ENCODE data around the gene C21orf58.

C21orf58 gene

GRCh38 chr21:46274797-46275390 lies 48.8 kb downstream of the C21orf58 start:
- H3K36me3 Mint-ChIP-seq, result peaks cover 100% of the 10 kb centered on the region
- no peak for ATAC-seq
- no peak overlapping the region for H3K4me3 Mint-ChIP-seq
- no peak for DNase-seq (ENCODE audit: low spot score in 2 of 2)
- no peaks in the 10 kb centered on the region for H3K9me3 Mint-ChIP-seq
- no peak overlapping the region for H3K27ac Mint-ChIP-seq
- H3K4me1 Mint-ChIP-seq, result peaks cover 11% of the 10 kb centered on the region

- no peaks in the 10 kb centered on the region for H3K9me3 Mint-ChIP-seq
- ATAC-seq (no peak), DNase-seq (ENCODE audit: low spot score in 2 of 2) (no peak)
- H3K36me3 Mint-ChIP-seq, result peaks cover 100% of the 10 kb centered on the region
- peaks cover 11% of the 10 kb centered on the region for H3K4me1 Mint-ChIP-seq
- H3K27ac Mint-ChIP-seq, result peak overlapping the region; percentile 53
- H3K4me3 Mint-ChIP-seq, result no peak overlapping the region
Measured at GRCh38 chr21:46273341-46273740, 50.3 kb downstream of the C21orf58 start.

- DNase-seq (ENCODE audit: low spot score in 2 of 2) (no peak), ATAC-seq (no peak)
- no peak overlapping the region for H3K4me3 Mint-ChIP-seq
- no peak overlapping the region for H3K27ac Mint-ChIP-seq
- peaks cover 96% of the 10 kb centered on the region for H3K36me3 Mint-ChIP-seq
- H3K9me3 Mint-ChIP-seq, result no peaks in the 10 kb centered on the region
- peaks cover 5% of the 10 kb centered on the region for H3K4me1 Mint-ChIP-seq
Measured at GRCh38 chr21:46269466-46269865, 54.2 kb downstream of the C21orf58 start.

DNA sequence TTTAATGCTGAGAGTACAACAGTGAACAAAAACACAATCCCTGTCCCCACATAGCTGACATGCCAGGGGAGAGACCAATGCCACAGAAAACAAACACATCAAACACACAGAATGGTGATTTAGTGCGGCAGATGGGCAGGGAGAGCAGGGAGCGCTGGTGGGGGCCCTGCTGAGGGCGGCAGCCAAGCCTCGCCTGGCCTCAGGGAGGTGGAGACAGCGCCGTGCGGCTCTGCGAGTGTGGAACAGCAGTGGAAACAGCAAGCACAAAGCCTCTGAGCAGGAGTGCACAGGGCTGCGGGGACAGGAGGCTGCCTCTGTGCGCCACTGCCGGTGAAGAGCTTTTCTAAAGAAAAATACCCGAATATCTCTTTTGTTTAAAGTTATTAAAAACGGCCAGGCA lies 55.3 kb downstream of the C21orf58 start:
- H3K36me3 Mint-ChIP-seq, result peaks cover 96% of the 10 kb centered on the region
- DNase-seq (ENCODE audit: low spot score in 2 of 2) (no peak), ATAC-seq (no peak)
- H3K27ac Mint-ChIP-seq, result no peak overlapping the region
- H3K9me3 Mint-ChIP-seq, result no peaks in the 10 kb centered on the region
- H3K4me1 Mint-ChIP-seq, result no peaks in the 10 kb centered on the region
- H3K4me3 Mint-ChIP-seq, result no peak overlapping the region

DNA sequence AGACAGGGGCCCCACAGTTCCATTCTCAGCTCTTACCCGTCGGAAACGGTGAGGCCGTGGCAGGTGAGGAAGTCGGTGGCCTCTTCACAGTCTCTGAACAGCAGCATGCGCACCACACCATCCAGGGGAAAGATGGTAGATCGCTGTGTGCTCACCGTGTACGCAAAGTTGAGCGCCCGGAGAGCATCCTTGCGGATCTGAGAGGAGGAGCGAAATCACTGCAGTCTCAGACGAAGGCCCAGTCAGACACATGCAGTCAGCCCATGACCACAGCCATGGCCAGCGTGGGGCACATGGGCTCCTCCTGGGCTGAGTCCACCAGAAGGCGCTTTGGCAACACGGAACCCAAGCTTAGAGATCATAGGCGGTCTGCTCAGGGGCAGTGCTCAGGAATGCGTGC lies 56.7 kb downstream of the C21orf58 start:
- Mint-ChIP-seq H3K4me1 (no peaks in the 10 kb centered on the region), H3K4me3 (no peak overlapping the region), H3K27ac (peak overlapping the region; percentile 67), H3K9me3 (no peaks in the 10 kb centered on the region), H3K36me3 (peaks cover 96% of the 10 kb centered on the region)
- DNase-seq (ENCODE audit: low spot score in 2 of 2), result no peak
- ATAC-seq, result no peak

GRCh38 chr21:46265736-46266525 lies 57.7 kb downstream of the C21orf58 start:
- ATAC-seq, result no peak
- H3K27ac Mint-ChIP-seq, result peak overlapping the region; percentile 67
- DNase-seq (ENCODE audit: low spot score in 2 of 2), result no peak
- peaks cover 3% of the 10 kb centered on the region for H3K4me1 Mint-ChIP-seq
- H3K36me3 Mint-ChIP-seq, result peaks cover 96% of the 10 kb centered on the region
- no peaks in the 10 kb centered on the region for H3K9me3 Mint-ChIP-seq
- no peak overlapping the region for H3K4me3 Mint-ChIP-seq

DNA sequence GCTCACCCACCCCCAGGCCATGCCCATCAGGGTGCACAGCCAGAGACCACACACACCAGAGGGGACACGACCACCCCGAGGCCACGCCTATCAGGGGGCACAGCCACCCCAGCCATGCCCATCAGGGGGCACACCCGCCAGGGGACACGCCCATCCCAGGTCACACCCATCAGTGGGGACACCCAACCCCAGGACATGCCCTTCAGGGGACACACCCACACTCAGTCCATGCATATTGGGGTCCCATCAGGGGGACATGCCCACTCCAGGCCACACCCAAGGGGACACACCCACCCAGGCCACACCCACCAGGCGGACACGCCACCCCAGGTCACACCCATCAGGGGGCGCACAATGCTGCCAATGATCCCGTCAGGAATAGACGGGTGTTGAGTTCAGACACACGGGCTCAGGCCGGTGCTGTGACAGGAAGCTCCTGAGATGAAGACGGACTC lies 59.0 kb downstream of the C21orf58 start:
- Mint-ChIP-seq H3K4me3 (no peak overlapping the region), H3K27ac (no peak overlapping the region), H3K4me1 (peaks cover 4% of the 10 kb centered on the region), H3K9me3 (no peaks in the 10 kb centered on the region), H3K36me3 (peaks cover 96% of the 10 kb centered on the region)
- DNase-seq (ENCODE audit: low spot score in 2 of 2) (no peak), ATAC-seq (no peak)

- Mint-ChIP-seq H3K36me3 (peaks cover 96% of the 10 kb centered on the region), H3K4me3 (no peak overlapping the region), H3K27ac (no peak overlapping the region), H3K9me3 (no peaks in the 10 kb centered on the region), H3K4me1 (peaks cover 4% of the 10 kb centered on the region)
- no peak for ATAC-seq
- no peak for DNase-seq (ENCODE audit: low spot score in 2 of 2)
Measured at GRCh38 chr21:46264046-46264689, 59.5 kb downstream of the C21orf58 start.

DNA sequence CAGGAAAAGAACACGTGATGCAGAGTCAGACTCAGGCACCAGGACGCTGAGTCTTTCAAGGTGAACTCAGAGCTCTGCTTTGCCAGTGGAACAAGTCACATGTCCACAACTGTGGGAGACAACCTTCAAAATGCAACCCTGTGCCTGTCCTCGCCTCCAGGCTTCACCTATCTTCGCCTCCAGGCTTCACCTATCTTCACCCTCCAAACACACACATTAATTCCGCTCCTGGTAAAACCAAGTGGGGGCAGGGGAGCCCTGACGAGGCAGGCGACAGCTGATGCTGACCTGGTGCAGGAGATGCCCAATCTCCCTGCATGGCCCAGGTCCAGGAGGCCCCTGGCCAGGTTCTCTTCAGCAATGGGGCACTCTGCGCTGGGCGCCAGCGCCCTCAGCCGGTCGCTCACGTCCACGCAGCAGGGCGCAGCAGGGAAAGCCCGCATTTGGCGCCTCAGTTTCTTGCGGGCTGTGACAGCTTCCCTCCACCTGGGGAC lies 67.1 kb downstream of the C21orf58 start:
- H3K36me3 Mint-ChIP-seq, result peaks cover 100% of the 10 kb centered on the region
- H3K4me3 Mint-ChIP-seq, result no peak overlapping the region
- DNase-seq (ENCODE audit: low spot score in 2 of 2), result no peak
- H3K27ac Mint-ChIP-seq, result peak overlapping the region; percentile 89
- peaks cover 30% of the 10 kb centered on the region for H3K4me1 Mint-ChIP-seq
- no peak for ATAC-seq
- H3K9me3 Mint-ChIP-seq, result no peaks in the 10 kb centered on the region

DNA sequence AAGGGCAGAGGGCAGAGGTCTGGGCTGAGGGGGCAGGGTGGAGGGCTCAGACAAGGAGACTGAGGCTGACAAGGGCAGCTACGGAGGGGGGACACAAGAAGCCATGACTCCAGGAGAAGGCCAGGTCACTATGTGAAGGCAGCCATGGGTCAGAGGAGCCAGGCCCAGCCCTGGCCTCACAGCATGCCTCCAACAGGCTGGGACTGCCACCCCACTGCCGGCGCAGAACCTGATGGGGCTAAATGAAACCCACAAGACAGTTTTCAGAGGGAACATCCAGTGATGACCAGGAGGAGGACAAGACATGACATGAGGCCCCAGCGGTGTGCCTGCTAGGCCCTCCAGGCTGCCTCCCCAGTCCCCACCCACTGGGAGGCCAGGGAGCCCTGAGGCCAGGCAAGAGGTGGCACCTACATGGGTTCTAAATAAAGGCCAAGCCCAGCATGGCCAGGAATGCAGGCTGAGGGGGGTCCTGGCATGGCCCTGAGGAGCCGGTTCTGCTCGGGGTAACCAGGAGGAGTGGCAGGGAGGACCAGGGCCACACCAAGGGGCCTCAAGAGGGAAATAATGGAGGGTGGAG lies 67.8 kb downstream of the C21orf58 start:
- DNase-seq (ENCODE audit: low spot score in 2 of 2) (no peak), ATAC-seq (no peak)
- peak overlapping the region; percentile 89 for H3K27ac Mint-ChIP-seq
- no peaks in the 10 kb centered on the region for H3K9me3 Mint-ChIP-seq
- peaks cover 28% of the 10 kb centered on the region for H3K4me1 Mint-ChIP-seq
- H3K4me3 Mint-ChIP-seq, result no peak overlapping the region
- peaks cover 100% of the 10 kb centered on the region for H3K36me3 Mint-ChIP-seq

- no peak overlapping the region for H3K4me3 Mint-ChIP-seq
Measured at GRCh38 chr21:46255166-46255565, 68.5 kb downstream of the C21orf58 start.

GRCh38 chr21:46254208-46254975 lies 69.3 kb downstream of the C21orf58 start:
- ATAC-seq (no peak), DNase-seq (ENCODE audit: low spot score in 2 of 2) (no peak)
- Mint-ChIP-seq H3K4me1 (peaks cover 41% of the 10 kb centered on the region), H3K4me3 (no peak overlapping the region), H3K36me3 (peaks cover 100% of the 10 kb centered on the region), H3K27ac (peak overlapping the region; percentile 89), H3K9me3 (no peaks in the 10 kb centered on the region)

More at GRCh38 chr21:46255166-46255565, 68.5 kb downstream of the C21orf58 start:
- H3K27ac Mint-ChIP-seq, result peak overlapping the region; percentile 89
- no peak for ATAC-seq
- no peaks in the 10 kb centered on the region for H3K9me3 Mint-ChIP-seq
- H3K36me3 Mint-ChIP-seq, result peaks cover 100% of the 10 kb centered on the region
- no peak for DNase-seq (ENCODE audit: low spot score in 2 of 2)
- H3K4me1 Mint-ChIP-seq, result peaks cover 34% of the 10 kb centered on the region

GRCh38 chr21:46253610-46254124 lies 70.0 kb downstream of the C21orf58 start:
- H3K4me3 Mint-ChIP-seq, result no peak overlapping the region
- H3K9me3 Mint-ChIP-seq, result no peaks in the 10 kb centered on the region
- H3K27ac Mint-ChIP-seq, result peak overlapping the region; percentile 89
- ATAC-seq (peak; percentile 91), DNase-seq (ENCODE audit: low spot score in 2 of 2) (no peak)
- peaks cover 100% of the 10 kb centered on the region for H3K36me3 Mint-ChIP-seq
- H3K4me1 Mint-ChIP-seq, result peaks cover 45% of the 10 kb centered on the region

- DNase-seq (ENCODE audit: low spot score in 2 of 2) (no peak), ATAC-seq (no peak)
- Mint-ChIP-seq H3K4me3 (no peak overlapping the region), H3K4me1 (peaks cover 46% of the 10 kb centered on the region), H3K27ac (peak overlapping the region; percentile 89), H3K9me3 (no peaks in the 10 kb centered on the region), H3K36me3 (peaks cover 99% of the 10 kb centered on the region)
Measured at GRCh38 chr21:46252840-46253239, 70.8 kb downstream of the C21orf58 start.

Data from stimulated activated effector memory CD8-positive, alpha-beta T cell treated with anti-CD3 and anti-CD28 coated beads, Interleukin-12 subunit alpha, Interleukin-12 subunit beta, amount 100 ng/mL, for 72 hours (primary cell).